ENCODE data around the gene MOAP1.
A peak's percentile ranks its signal among the peaks of the same experiment; 100 is the strongest.
"Not testable (repeated sequence)": the region's sequence is repeated elsewhere in the genome, so short reads cannot be mapped to it uniquely, and the experiment has no call there.

The MOAP1 gene, protein sequence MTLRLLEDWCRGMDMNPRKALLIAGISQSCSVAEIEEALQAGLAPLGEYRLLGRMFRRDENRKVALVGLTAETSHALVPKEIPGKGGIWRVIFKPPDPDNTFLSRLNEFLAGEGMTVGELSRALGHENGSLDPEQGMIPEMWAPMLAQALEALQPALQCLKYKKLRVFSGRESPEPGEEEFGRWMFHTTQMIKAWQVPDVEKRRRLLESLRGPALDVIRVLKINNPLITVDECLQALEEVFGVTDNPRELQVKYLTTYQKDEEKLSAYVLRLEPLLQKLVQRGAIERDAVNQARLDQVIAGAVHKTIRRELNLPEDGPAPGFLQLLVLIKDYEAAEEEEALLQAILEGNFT

DNA sequence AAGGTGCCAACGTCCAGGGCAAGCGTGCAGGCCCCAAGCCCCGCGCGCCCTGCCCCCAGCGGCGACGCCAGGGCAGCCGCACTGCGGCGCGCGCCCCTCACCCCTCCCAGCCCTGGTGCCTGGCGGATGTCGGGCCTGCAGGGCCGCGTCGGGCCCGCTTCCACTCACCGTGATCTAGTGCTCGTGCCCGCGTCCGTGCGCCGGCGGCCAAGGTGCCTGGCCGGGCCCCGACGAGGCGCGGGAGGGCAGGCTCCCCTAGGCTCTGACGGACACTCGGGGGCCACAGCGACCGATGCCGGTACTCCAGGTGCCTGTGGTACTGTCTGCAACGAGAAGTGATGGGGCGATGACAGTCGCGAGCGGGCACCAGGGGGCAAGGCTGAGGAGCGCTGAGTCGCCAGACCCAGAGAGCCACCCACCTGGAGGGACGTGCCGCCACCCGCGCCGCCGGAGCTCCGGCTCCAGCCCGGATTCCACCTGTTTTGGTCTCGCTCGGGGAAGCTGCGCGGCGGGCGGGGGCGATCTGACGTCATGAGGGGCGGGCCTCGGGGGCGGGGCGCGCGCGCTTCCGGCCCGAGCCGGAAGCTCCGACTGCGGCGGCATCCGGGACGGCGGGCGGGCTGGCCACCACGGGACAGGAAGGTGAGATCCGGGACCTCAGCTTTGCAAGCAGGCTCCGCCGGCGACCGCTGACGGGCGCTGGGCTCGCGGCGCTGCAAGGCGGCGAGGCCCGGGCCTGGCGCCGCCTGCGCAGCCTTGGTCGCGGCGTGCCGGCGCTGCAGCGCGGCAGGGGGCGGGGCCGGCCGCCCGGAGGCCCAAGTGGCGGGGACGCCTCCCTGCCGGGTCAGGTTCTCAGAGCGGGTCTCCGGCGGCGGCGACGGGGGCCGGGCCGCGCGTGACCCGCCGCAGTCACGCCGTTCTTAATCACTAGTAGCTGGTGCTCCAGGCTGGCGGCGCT lies at the start of gene MOAP1, which contains the start of gene LYSET:
Gene MOAP1, minus strand, starts transcription at position 507 of the 958 bp plus-strand sequence. CDS start 655 bp downstream, outside the sequence.
Gene LYSET, plus strand, starts transcription at position 927 of the 958 bp plus-strand sequence. CDS start 89 bp downstream, outside the sequence.
- DNase-seq, result peak; percentile 89 to 94
- TF ChIP-seq POLR2A (IDR thresholded peaks at IDR 0.05; ENCODE audit: low read length) (peak; percentile 78), GATA1 (IDR thresholded peaks at IDR 0.05; ENCODE audit: low read depth, low read length) (no peak)

DNA sequence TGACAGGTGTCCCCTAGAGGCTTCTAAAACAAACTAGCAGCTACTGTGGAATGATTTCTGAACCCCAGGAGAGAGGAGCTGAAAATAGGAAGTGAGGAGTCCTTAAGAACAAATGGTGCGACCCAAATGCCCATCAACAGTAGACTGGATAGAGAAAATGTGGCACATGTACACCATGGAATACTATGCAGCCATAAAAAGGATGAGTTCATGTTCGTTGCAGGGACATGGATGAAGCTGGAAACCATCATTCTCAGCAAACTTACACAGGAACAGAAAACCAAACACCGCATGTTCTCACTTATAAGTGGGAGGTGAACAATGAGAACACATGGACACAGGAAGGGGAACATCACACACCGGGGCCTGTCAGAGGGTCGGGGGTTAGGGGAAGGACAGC lies 48.4 kb upstream of the MOAP1 start:
- DNase-seq, result not testable (repeated sequence)

- DNase-seq, result no peak
- no peak for TF ChIP-seq POLR2A (IDR thresholded peaks at IDR 0.05; ENCODE audit: low read length)
- TF ChIP-seq GATA1 (IDR thresholded peaks at IDR 0.05; ENCODE audit: low read depth, low read length), result no peak
Measured at GRCh38 chr14:93232159-93232558, 47.5 kb upstream of the MOAP1 start.

DNA sequence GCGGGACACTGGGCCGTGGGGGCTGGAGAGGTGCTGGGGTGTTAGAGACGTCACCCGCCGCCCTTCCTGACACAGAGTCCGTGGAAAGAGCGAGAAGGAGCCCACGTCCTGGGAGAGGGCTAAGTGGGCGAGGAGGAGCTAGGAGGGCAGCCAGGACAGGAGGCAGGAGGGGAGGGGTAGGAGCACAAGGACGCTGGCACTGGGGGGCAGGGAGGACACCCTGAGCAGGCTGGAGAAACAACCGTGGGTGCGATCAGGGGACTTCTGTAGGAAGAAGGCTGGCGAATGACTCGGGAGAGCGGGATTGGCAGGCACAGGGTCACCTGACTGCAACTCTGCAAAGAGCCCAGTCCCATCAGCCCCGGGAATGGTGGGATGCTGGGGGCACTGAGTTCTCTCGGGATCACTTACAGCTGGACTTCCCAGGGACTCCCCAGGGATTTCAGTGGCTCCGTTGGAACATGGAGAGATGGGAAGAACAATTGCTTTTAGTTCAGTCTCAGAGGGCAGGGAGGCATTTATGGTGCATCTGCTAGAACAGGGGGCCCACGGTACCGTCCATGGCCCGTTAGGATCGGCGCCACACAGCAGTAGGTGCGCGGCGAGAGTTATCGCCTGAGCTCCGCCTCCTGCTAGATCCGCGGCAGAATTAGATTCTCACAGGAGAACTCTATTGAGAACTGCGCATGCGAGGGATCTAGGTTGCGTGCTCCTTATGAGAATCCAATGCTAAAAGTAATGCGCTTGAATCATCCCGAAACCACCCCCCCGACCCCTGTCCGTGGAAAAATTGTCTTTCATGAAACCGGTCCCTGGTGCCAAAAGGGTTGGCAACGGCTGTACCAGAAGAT lies 46.7 kb upstream of the MOAP1 start:
- TF ChIP-seq POLR2A (IDR thresholded peaks at IDR 0.05; ENCODE audit: low read length) (no peak), GATA1 (IDR thresholded peaks at IDR 0.05; ENCODE audit: low read depth, low read length) (no peak)
- DNase-seq, result no peak

GRCh38 chr14:93230539-93230938 lies 45.8 kb upstream of the MOAP1 start:
- no peak for TF ChIP-seq POLR2A (IDR thresholded peaks at IDR 0.05; ENCODE audit: low read length)
- no peak for TF ChIP-seq GATA1 (IDR thresholded peaks at IDR 0.05; ENCODE audit: low read depth, low read length)
- DNase-seq, result no peak

DNA sequence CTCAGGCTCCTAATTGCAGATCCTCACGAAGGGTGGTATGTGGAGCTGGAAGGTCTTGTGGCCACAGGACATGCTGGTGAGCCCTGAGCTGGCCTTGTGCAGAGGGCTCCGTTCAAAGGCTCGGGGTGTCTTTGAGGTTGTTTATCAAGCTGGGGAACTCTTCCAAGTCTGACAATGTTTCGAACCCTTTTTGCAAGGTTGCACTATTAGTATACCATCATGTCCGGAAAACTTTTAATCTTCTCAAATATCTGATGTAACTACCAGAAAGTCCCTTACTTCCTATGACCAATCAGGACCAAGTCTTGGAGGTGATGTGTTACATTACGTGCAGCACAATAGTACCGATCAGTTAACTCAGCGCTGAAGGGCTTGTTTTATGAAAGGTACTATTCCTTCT lies 43.9 kb upstream of the MOAP1 start:
- TF ChIP-seq GATA1 (IDR thresholded peaks at IDR 0.05; ENCODE audit: low read depth, low read length), result no peak
- no peak for TF ChIP-seq POLR2A (IDR thresholded peaks at IDR 0.05; ENCODE audit: low read length)
- no peak for DNase-seq

- no peak for DNase-seq
Measured at GRCh38 chr14:93223565-93223964, 38.9 kb upstream of the MOAP1 start.

GRCh38 chr14:93220509-93220908 lies 35.8 kb upstream of the MOAP1 start:
- no peak for DNase-seq
- TF ChIP-seq POLR2A (IDR thresholded peaks at IDR 0.05; ENCODE audit: low read length), result no peak
- no peak for TF ChIP-seq GATA1 (IDR thresholded peaks at IDR 0.05; ENCODE audit: low read depth, low read length)

More at GRCh38 chr14:93223565-93223964, 38.9 kb upstream of the MOAP1 start:
- TF ChIP-seq POLR2A (IDR thresholded peaks at IDR 0.05; ENCODE audit: low read length) (no peak), GATA1 (IDR thresholded peaks at IDR 0.05; ENCODE audit: low read depth, low read length) (no peak)

DNA sequence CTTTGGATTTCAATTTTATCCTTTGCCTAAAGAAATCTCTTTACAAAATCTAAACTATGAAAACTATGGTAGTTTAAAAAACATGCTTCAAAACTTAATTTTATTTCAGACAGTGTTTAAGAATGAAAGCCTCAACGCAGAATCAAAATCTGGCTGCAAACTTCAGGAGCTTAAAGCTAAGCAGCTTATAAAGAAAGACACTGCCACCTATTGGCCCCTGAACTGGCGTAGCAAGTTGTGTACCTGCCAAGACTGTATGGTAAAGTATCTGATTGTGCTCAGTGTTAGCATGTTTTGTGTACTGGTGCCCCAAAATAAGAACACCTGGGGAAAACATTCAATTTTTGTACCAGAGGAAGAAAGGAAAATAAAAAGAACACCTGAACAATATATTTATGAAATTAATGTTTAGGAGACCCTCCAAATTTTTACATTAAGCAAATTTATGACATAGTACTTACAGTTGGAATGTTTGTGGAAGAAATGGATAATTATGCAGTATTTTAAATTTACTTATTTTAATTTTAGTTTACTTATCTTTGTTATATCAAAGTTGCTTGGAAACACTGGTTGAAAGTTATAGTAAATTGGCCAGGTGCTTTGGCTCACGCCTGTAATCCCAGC lies 34.5 kb upstream of the MOAP1 start:
- peak; percentile 75 to 79 for DNase-seq
- TF ChIP-seq POLR2A (IDR thresholded peaks at IDR 0.05; ENCODE audit: low read length) (no peak), GATA1 (IDR thresholded peaks at IDR 0.05; ENCODE audit: low read depth, low read length) (no peak)

DNA sequence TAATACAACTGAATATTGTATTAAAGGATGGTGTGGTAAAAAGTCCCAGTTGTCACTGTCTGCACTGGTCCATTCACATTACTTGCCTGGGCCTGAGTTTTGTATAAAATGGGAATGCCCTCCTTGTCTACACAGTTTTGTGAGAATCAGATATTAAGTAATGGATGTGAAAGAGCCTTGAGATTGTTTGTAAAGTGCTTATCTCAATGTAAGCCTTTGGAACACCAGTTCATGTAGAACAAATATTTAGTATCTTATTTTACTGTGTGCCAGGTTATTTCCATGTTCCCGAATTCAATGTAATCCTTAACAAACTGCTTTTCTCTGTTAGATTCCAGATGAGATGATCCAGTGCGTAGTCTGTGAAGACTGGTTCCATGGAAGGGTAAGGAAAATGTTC lies 29.9 kb upstream of the MOAP1 start:
- TF ChIP-seq POLR2A (IDR thresholded peaks at IDR 0.05; ENCODE audit: low read length), result no peak
- DNase-seq, result no peak

GRCh38 chr14:93212432-93212831 lies 27.7 kb upstream of the MOAP1 start:
- no peak for DNase-seq
- TF ChIP-seq GATA1 (IDR thresholded peaks at IDR 0.05; ENCODE audit: low read depth, low read length), result no peak
- TF ChIP-seq POLR2A (IDR thresholded peaks at IDR 0.05; ENCODE audit: low read length), result no peak

DNA sequence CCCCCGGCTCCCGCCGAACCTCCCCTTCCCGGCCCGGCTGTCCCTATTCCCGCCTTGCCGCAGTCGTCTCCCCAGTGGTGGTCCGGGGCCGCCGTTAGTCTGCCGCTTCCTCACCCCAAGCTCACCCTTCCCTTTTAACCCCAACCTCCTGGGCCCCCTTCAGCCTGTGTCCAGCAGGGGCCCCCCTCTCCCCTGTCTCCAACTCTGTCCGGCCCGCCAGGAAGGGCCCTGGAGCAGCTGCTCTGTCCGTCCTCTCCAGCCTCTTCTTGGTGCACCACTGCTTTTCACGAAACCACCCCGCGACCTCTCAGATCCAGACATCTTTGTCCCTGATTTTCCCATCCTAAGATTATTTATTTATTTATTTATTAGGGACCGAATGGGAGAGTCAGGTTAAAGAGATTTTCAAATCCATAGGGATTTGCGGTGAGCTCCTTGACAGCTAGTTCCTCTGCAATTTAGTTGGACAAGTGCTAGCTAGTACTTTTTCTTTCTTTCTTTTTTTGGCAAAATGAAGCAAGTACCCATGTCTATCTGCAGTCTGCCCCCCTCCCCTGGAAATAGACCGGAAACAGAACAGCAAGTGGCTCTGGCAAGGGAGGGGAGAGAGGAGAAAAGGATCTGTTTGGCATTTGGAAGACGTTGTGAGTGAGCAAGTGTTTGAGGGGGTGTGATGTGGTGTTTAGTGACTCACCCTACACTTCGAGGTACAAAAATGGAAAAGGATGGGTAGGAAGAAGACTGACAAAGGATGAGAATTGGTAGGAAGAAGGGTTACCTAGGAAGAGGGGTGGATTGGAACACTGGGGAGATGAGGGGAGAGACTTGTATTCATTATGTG lies 23.0 kb upstream of the MOAP1 start:
- TF ChIP-seq GATA1 (IDR thresholded peaks at IDR 0.05; ENCODE audit: low read depth, low read length) (no peak), POLR2A (IDR thresholded peaks at IDR 0.05; ENCODE audit: low read length) (peak; percentile 48)
- DNase-seq, result peak; percentile 78 to 82
